Prostate gland (tissue), 2 donors: ENCODE measurements around the gene RCL1. TPM values are rescaled to one million over a fixed set of nuclear protein-coding genes. Genes with fewer than 3 reads are reported as not detected.

Experiments used
- DNase-seq: peaks from one replicate; pipeline ENCODE4 v3.0.0-alpha.2; 2019; ENCODE audit warnings: low spot score
- H3K27ac ChIP-seq, 2 donors: fragments of 200-600 bp; sonication (generic); 2 replicates each; pipeline ENCODE4 v1.5.1; 2017 to 2019
- H3K27me3 ChIP-seq: fragments of 200-600 bp; sonication (generic); replicated peaks from 2 replicates; pipeline ENCODE4 v1.5.1; 2019; ENCODE audit not compliant: insufficient read depth
- H3K36me3 ChIP-seq, 2 donors: fragments of 200-600 bp; sonication (generic); 1 replicate in 1 of 2; 2 replicates in 1 of 2; pipeline versions ENCODE4 v1.5.1 to v1.8.1; 2017 to 2019
- H3K4me1 ChIP-seq: fragments of 200-600 bp; sonication (generic); replicated peaks from 2 replicates; pipeline ENCODE4 v1.5.1; 2019
- H3K4me3 ChIP-seq, 2 donors: fragments of 200-600 bp; sonication (generic); 2 replicates each; pipeline ENCODE4 v1.5.1; 2017 to 2019
- H3K9me3 ChIP-seq: fragments of 200-600 bp; sonication (generic); 2 replicates; pipeline ENCODE4 v1.5.1; 2017
- POLR2A ChIP-seq: fragments of 450-650 bp; IDR thresholded peaks from one replicate; pipeline ENCODE4 v1.6.1; 2016; ENCODE audit warnings: antibody characterized with exemption, mild to moderate bottlenecking
- POLR2AphosphoS5 ChIP-seq: sonication (generic); formaldehyde crosslinking; IDR thresholded peaks from one replicate; pipeline ENCODE4 v1.6.1; 2017; ENCODE audit warnings: antibody characterized with exemption
- WGBS: methylation state at CpG from one replicate; pipeline ENCODE4 v1.1.5; 2018; 5-methylcytosine and 5-hydroxymethylcytosine counted together
- intact Hi-C: fragments of 100-400 bp; cut with DNase I; formaldehyde crosslinking; loops from one replicate; pipeline ENCODE4 v1.14.2; 2022
- total RNA-seq, 2 donors: library from RNA; depleted of rRNA; stranded (reverse); fragments of >200 nt; gene quantifications; one replicate each; pipeline ENCODE4 v1.1.0, GENCODE V29; 2016
- TF ChIP-seq, protein P1 (sequence below), 4 experiments: fragments of 200-600 bp in 2 of 4; fragments of 450-650 bp in 2 of 4; sonication (generic) in 2 of 4; IDR thresholded peaks; 1 replicate in 3 of 4; 2 replicates in 1 of 4; pipeline ENCODE4 v1.5.1; 2016 to 2019; ENCODE audit warnings: antibody characterized with exemption in 4 of 4, mild to moderate bottlenecking in 2 of 4, moderate library complexity in 2 of 4

The RCL1 gene
- total RNA-seq, 2 donors from 2014 or later = 18.9 to 29.3 TPM

DNA sequence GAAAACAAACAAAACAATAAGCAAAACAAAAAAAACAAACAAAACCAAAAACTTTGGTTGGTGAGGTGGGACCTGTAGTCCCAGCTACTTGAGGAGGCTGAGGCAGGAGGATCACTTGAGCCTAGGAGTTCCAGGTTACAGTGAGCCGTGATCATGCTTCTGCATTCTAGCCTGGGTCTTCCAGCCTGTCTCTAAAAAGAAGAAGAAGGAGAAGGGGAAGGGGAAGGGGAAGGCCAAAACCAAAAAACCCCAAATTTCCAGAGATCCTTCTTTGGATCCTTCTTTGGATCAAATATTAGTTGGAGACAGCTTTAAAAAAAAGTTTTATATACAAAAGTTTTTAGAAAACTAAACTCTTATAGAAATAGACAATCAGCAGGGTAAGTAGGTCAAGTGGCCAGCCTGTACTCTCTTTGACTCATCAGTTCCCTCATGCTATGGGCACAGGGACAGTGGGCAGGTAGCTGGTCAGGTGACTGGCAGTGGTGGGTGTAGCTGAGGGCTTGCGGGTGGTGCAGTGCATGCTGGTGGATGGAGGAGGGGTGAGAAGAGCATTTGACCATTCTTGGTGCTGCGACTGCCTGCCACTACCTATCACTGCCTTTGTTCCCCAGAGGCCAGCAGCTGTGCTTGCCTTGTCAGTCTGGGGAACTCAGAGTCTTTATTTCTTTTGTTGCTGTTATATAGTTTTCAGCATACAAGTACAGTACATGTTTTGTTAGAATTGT, 12.6 kb downstream of the RCL1 start:
- H3K27ac ChIP-seq = no peak overlapping the region
- no peaks in the 10 kb centered on the region for H3K4me1 ChIP-seq
- no peaks in the 10 kb centered on the region for H3K36me3 ChIP-seq
- no peaks in the 10 kb centered on the region for H3K27me3 ChIP-seq
- intact Hi-C loops = no loop called here
- no peak for DNase-seq
- no peak overlapping the region for H3K4me3 ChIP-seq
- H3K9me3 ChIP-seq = no peaks in the 10 kb centered on the region
- no peak for TF ChIP-seq POLR2AphosphoS5
- no peak for TF ChIP-seq POLR2A
- TF ChIP-seq, protein P1, sequence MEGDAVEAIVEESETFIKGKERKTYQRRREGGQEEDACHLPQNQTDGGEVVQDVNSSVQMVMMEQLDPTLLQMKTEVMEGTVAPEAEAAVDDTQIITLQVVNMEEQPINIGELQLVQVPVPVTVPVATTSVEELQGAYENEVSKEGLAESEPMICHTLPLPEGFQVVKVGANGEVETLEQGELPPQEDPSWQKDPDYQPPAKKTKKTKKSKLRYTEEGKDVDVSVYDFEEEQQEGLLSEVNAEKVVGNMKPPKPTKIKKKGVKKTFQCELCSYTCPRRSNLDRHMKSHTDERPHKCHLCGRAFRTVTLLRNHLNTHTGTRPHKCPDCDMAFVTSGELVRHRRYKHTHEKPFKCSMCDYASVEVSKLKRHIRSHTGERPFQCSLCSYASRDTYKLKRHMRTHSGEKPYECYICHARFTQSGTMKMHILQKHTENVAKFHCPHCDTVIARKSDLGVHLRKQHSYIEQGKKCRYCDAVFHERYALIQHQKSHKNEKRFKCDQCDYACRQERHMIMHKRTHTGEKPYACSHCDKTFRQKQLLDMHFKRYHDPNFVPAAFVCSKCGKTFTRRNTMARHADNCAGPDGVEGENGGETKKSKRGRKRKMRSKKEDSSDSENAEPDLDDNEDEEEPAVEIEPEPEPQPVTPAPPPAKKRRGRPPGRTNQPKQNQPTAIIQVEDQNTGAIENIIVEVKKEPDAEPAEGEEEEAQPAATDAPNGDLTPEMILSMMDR (IDR thresholded peaks at IDR 0.05) = no peak
- 86% methylated on average over 3 of the region's 3 CpGs for WGBS

- intact Hi-C loops = no loop called here
- Histone ChIP-seq H3K27ac (no peak overlapping the region), H3K27me3 (no peaks in the 10 kb centered on the region), H3K4me1 (no peaks in the 10 kb centered on the region), H3K9me3 (no peaks in the 10 kb centered on the region), H3K4me3 (no peak overlapping the region), H3K36me3 (no peaks in the 10 kb centered on the region)
- 75% methylated on average over 1 of the region's 1 CpG for WGBS
- TF ChIP-seq POLR2AphosphoS5 (no peak), POLR2A (no peak)
- TF ChIP-seq, protein P1 (IDR thresholded peaks at IDR 0.05) = no peak
- no peak for DNase-seq
Observed at GRCh38 chr9:4810565-4810964, 17.8 kb downstream of the RCL1 start.

- Histone ChIP-seq H3K36me3 (no peaks in the 10 kb centered on the region), H3K4me1 (no peaks in the 10 kb centered on the region), H3K27me3 (no peaks in the 10 kb centered on the region), H3K27ac (no peak overlapping the region), H3K4me3 (no peak overlapping the region), H3K9me3 (no peaks in the 10 kb centered on the region)
- TF ChIP-seq POLR2AphosphoS5 (no peak), POLR2A (no peak)
- TF ChIP-seq, protein P1 (IDR thresholded peaks at IDR 0.05) = no peak
- no peak for DNase-seq
- intact Hi-C loops = no loop called here
Observed at GRCh38 chr9:4811824-4812223, 19.1 kb downstream of the RCL1 start.

GRCh38 chr9:4812858-4813257, 20.1 kb downstream of the RCL1 start:
- TF ChIP-seq POLR2A (no peak), POLR2AphosphoS5 (no peak)
- TF ChIP-seq, protein P1 (IDR thresholded peaks at IDR 0.05) = no peak
- Histone ChIP-seq H3K9me3 (no peaks in the 10 kb centered on the region), H3K4me3 (no peak overlapping the region), H3K36me3 (no peaks in the 10 kb centered on the region), H3K27ac (no peak overlapping the region), H3K4me1 (no peaks in the 10 kb centered on the region), H3K27me3 (no peaks in the 10 kb centered on the region)
- DNase-seq = no peak
- intact Hi-C loops = no loop called here
- 83% methylated on average over 2 of the region's 2 CpGs for WGBS

- TF ChIP-seq, protein P1 (IDR thresholded peaks at IDR 0.05) = no peak
- TF ChIP-seq POLR2AphosphoS5 (no peak), POLR2A (no peak)
- Histone ChIP-seq H3K27me3 (no peaks in the 10 kb centered on the region), H3K4me3 (no peak overlapping the region), H3K4me1 (no peaks in the 10 kb centered on the region), H3K9me3 (no peaks in the 10 kb centered on the region), H3K27ac (no peak overlapping the region), H3K36me3 (no peaks in the 10 kb centered on the region)
- intact Hi-C loops = no loop called here
- DNase-seq = no peak
Observed at GRCh38 chr9:4814913-4815312, 22.2 kb downstream of the RCL1 start.
